T-cell (primary cell): Measurements from ENCODE around the gene ZMYND8. TPM values are rescaled to one million over a fixed set of nuclear protein-coding genes. Genes with fewer than 3 reads are reported as not detected.
A peak's percentile ranks its signal among the peaks of the same experiment; 100 is the strongest.

ENCODE experiments used
- ATAC-seq, 4 experiments: fragments of 200-7000 bp in 3 of 4; fragments of 150-1000 bp in 1 of 4; cut with Tn5 transposase; replicated peaks in 1 of 4; 1 replicate in 3 of 4; 2 replicates in 1 of 4; pipeline ENCODE4 v1.10.0; 2021; ENCODE audit warnings: moderate library complexity in 3 of 4, mild to moderate bottlenecking in 2 of 4, moderate number of reproducible peaks in 1 of 4
- CTCF ChIA-PET, 2 donors: fragments of 300-600 bp; sonication (Branson Sonifier 250); formaldehyde crosslinking; loops; one replicate each; lab custom pipeline; 2022; ENCODE audit warnings: antibody characterized with exemption in 2 of 2; lab: Charles Lee
- POLR2A ChIA-PET, 2 donors: fragments of 300-600 bp; sonication (Branson Sonifier 250); formaldehyde crosslinking; loops; one replicate each; lab custom pipeline; 2022; ENCODE audit warnings: antibody characterized with exemption in 2 of 2; lab: Charles Lee
- DNase-seq, 35 experiments: peaks; one replicate each; pipeline versions ENCODE4 v3.0.0 to v3.0.0-alpha.2; 2013 to 2023
- H3K27ac ChIP-seq: one replicate; pipeline ENCODE4 v1.5.1; 2013; ENCODE audit warnings: low read length
- H3K27me3 ChIP-seq, 2 experiments: replicated peaks in 1 of 2; 1 replicate in 1 of 2; 2 replicates in 1 of 2; pipeline versions ENCODE4 v1.6.1 to v1.7.0; 2013; ENCODE audit warnings: low read length in 1 of 2, mixed read lengths in 1 of 2; ENCODE audit not compliant: control insufficient read depth in 2 of 2, insufficient read depth in 2 of 2; ENCODE audit errors: extremely low read depth in 1 of 2
- H3K36me3 ChIP-seq, 2 donors: 1 replicate in 1 of 2; 2 replicates in 1 of 2; pipeline versions ENCODE4 v1.6.1 to v1.7.0; 2013; ENCODE audit warnings: low read length in 1 of 2; ENCODE audit not compliant: control insufficient read depth in 2 of 2, insufficient read depth in 1 of 2; ENCODE audit errors: extremely low read depth in 1 of 2
- H3K4me1 ChIP-seq, 2 experiments: 1 replicate in 1 of 2; 2 replicates in 1 of 2; pipeline versions ENCODE4 v1.6.1 to v1.7.0; 2013; ENCODE audit warnings: low read length in 2 of 2, mixed read lengths in 1 of 2; ENCODE audit not compliant: insufficient read depth in 2 of 2, control insufficient read depth in 1 of 2; ENCODE audit errors: extremely low read depth in 1 of 2
- H3K4me3 ChIP-seq, 2 donors: 1 replicate in 1 of 2; 2 replicates in 1 of 2; pipeline versions ENCODE4 v1.5.1 to v1.7.0; 2013; ENCODE audit warnings: mild to moderate bottlenecking in 2 of 2, low read length in 1 of 2, moderate library complexity in 1 of 2; ENCODE audit not compliant: control insufficient read depth in 1 of 2; ENCODE audit errors: extremely low read depth in 1 of 2
- H3K9me3 ChIP-seq: 2 replicates; pipeline ENCODE4 v1.7.0; 2013
- H3K27ac Mint-ChIP-seq, 2 donors: one replicate each; pipeline ENCODE4 v1.8.0; 2020 to 2021; ENCODE audit warnings: mild to moderate bottlenecking in 2 of 2, mixed read lengths in 2 of 2
- H3K27me3 Mint-ChIP-seq, 2 donors: one replicate each; pipeline ENCODE4 v1.8.0; 2021 to 2022; ENCODE audit warnings: mixed read lengths in 2 of 2
- H3K36me3 Mint-ChIP-seq: one replicate; pipeline ENCODE4 v1.8.0; 2021; ENCODE audit warnings: mixed read lengths
- H3K4me1 Mint-ChIP-seq, 3 donors: one replicate each; pipeline ENCODE4 v1.8.0; 2020 to 2022; ENCODE audit warnings: mixed read lengths in 3 of 3, mild to moderate bottlenecking in 1 of 3
- H3K4me3 Mint-ChIP-seq, 3 donors: one replicate each; pipeline ENCODE4 v1.8.0; 2020 to 2022; ENCODE audit warnings: mild to moderate bottlenecking in 3 of 3, mixed read lengths in 3 of 3, moderate library complexity in 3 of 3
- H3K9me3 Mint-ChIP-seq, 3 donors: one replicate each; pipeline ENCODE4 v1.8.0; 2020 to 2022; ENCODE audit warnings: mixed read lengths in 3 of 3
- WGBS: methylation state at CpG from one replicate; pipeline ENCODE4 v1.1.5; 2013; ENCODE audit warnings: missing lambda C conversion rate; ENCODE audit not compliant: insufficient coverage; 5-methylcytosine and 5-hydroxymethylcytosine counted together
- total RNA-seq, 35 experiments: library from RNA in 6 of 35; stranded (reverse) in 6 of 35; fragments of 120-200 nt in 1 of 35; gene quantifications; one replicate each; pipeline versions ENCODE4 v1.2.1 to v1.2.4 and lab custom pipeline; 2013 to 2026

Gene ZMYND8
- total RNA-seq, 5 donors from 2014 or later (not counting 1 experiment from before 2014, with no cell fraction given): 39.6 to 68.9 (median 43.6) TPM

GRCh38 chr20:47224857-47225256 is 131.6 kb downstream of the ZMYND8 start:
- Mint-ChIP-seq H3K36me3 (peaks cover 47% of the 10 kb centered on the region), H3K4me3 (no peak overlapping the region), H3K9me3 (no peaks in the 10 kb centered on the region), H3K4me1 (peaks cover 3 to 8% (median 5%) of the 10 kb centered on the region in 3 donors), H3K27ac (no peak overlapping the region), H3K27me3 (no peaks in the 10 kb centered on the region)
- H3K4me1 ChIP-seq: no peaks in the 10 kb centered on the region
- H3K27ac ChIP-seq: no peak overlapping the region
- no peak for DNase-seq
- no peak for ATAC-seq
- ChIA-PET CTCF (no interaction called here), POLR2A (no interaction called here)
- H3K4me3 ChIP-seq: no peak overlapping the region
- H3K27me3 ChIP-seq: no peaks in the 10 kb centered on the region
- H3K9me3 ChIP-seq: no peaks in the 10 kb centered on the region
- H3K36me3 ChIP-seq: peaks cover 26 to 86% of the 10 kb centered on the region in 2 donors
- WGBS: no CpG with 5 or more reads among the region's 4 CpGs

GRCh38 chr20:47224300-47224791 is 132.2 kb downstream of the ZMYND8 start:
- ATAC-seq (no peak), DNase-seq (no peak)
- Mint-ChIP-seq H3K27ac (no peak overlapping the region), H3K9me3 (no peaks in the 10 kb centered on the region), H3K4me3 (no peak overlapping the region), H3K4me1 (peaks cover 3 to 8% (median 5%) of the 10 kb centered on the region in 3 donors), H3K36me3 (peaks cover 52% of the 10 kb centered on the region), H3K27me3 (no peaks in the 10 kb centered on the region)
- Histone ChIP-seq H3K27ac (no peak overlapping the region), H3K9me3 (no peaks in the 10 kb centered on the region), H3K4me1 (no peaks in the 10 kb centered on the region), H3K4me3 (no peak overlapping the region), H3K27me3 (no peaks in the 10 kb centered on the region), H3K36me3 (peaks cover 26 to 86% of the 10 kb centered on the region in 2 donors)
- 100% methylated on average over 2 of the region's 11 CpGs for WGBS
- POLR2A ChIA-PET: no interaction called here
- CTCF ChIA-PET: no interaction called here

GRCh38 chr20:47223896-47224295 is 132.6 kb downstream of the ZMYND8 start:
- WGBS: 90% methylated on average over 1 of the region's 1 CpG
- H3K4me1 ChIP-seq: no peaks in the 10 kb centered on the region
- H3K27ac Mint-ChIP-seq: no peak overlapping the region
- H3K27ac ChIP-seq: no peak overlapping the region
- peaks cover 52% of the 10 kb centered on the region for H3K36me3 Mint-ChIP-seq
- H3K9me3 Mint-ChIP-seq: no peaks in the 10 kb centered on the region
- POLR2A ChIA-PET: interaction anchor here in 1 of 2 donors (0.7 kb wide), 1 partner anchor 343 kb away, joined by 3 read pairs; no protein-coding TSS in a partner anchor
- H3K4me3 ChIP-seq: no peak overlapping the region
- H3K36me3 ChIP-seq: peaks cover 26 to 83% of the 10 kb centered on the region in 2 donors
- H3K4me3 Mint-ChIP-seq: no peak overlapping the region
- CTCF ChIA-PET: no interaction called here
- no peaks in the 10 kb centered on the region for H3K27me3 Mint-ChIP-seq
- no peaks in the 10 kb centered on the region for H3K27me3 ChIP-seq
- H3K4me1 Mint-ChIP-seq: peaks cover 3 to 8% (median 5%) of the 10 kb centered on the region in 3 donors
- ATAC-seq (no peak), DNase-seq (no peak)
- H3K9me3 ChIP-seq: no peaks in the 10 kb centered on the region

- peaks cover 60% of the 10 kb centered on the region for H3K36me3 Mint-ChIP-seq
- Histone ChIP-seq H3K27me3 (no peaks in the 10 kb centered on the region), H3K36me3 (peaks cover 26 to 79% of the 10 kb centered on the region in 2 donors), H3K4me1 (no peaks in the 10 kb centered on the region), H3K4me3 (no peak overlapping the region), H3K27ac (no peak overlapping the region), H3K9me3 (no peaks in the 10 kb centered on the region)
- CTCF ChIA-PET: no interaction called here
- whole genome bisulfite sequencing: 100% methylated on average over 8 of the region's 12 CpGs
- H3K4me3 Mint-ChIP-seq: no peak overlapping the region
- H3K4me1 Mint-ChIP-seq: peaks cover 3 to 8% (median 5%) of the 10 kb centered on the region in 3 donors
- H3K27ac Mint-ChIP-seq: peak overlapping the region in 1 of 2 donors; percentile 36
- no peaks in the 10 kb centered on the region for H3K9me3 Mint-ChIP-seq
- DNase-seq (no peak), ATAC-seq (no peak)
- POLR2A ChIA-PET: interaction anchor here in 1 of 2 donors (0.6 kb wide), 1 partner anchor 1435 kb away, joined by 3 read pairs; no protein-coding TSS in a partner anchor
- no peaks in the 10 kb centered on the region for H3K27me3 Mint-ChIP-seq
These were observed 133.9 kb downstream of the ZMYND8 start for GRCh38 chr20:47222468-47223119.

GRCh38 chr20:47221036-47221625 is 135.4 kb downstream of the ZMYND8 start:
- Histone ChIP-seq H3K4me1 (no peaks in the 10 kb centered on the region), H3K27ac (no peak overlapping the region), H3K4me3 (no peak overlapping the region), H3K36me3 (peaks cover 16 to 72% of the 10 kb centered on the region in 2 donors), H3K27me3 (no peaks in the 10 kb centered on the region), H3K9me3 (no peaks in the 10 kb centered on the region)
- DNase-seq: no peak
- WGBS: 100% methylated on average over 9 of the region's 16 CpGs
- CTCF ChIA-PET: interaction anchor here (0.6 to 1.3 kb wide), 3 partner anchors 9 to 163 kb away, joined by 3 to 4 read pairs (median 3); no protein-coding TSS in a partner anchor
- Mint-ChIP-seq H3K4me1 (peaks cover 3 to 8% (median 5%) of the 10 kb centered on the region in 3 donors), H3K36me3 (peaks cover 58% of the 10 kb centered on the region), H3K4me3 (no peak overlapping the region), H3K27me3 (no peaks in the 10 kb centered on the region), H3K27ac (no peak overlapping the region), H3K9me3 (no peaks in the 10 kb centered on the region)
- POLR2A ChIA-PET: no interaction called here
- ATAC-seq: no peak

- DNase-seq: peak in 34 of 35 experiments; percentile 3 to 61 (median 38)
- peaks cover 3 to 14% (median 5%) of the 10 kb centered on the region in 3 donors for H3K4me1 Mint-ChIP-seq
- ChIA-PET CTCF (interaction anchor here in 1 of 2 donors (1.1 kb wide), 1 partner anchor 14 kb away, joined by 3 read pairs; no protein-coding TSS in a partner anchor), POLR2A (interaction anchor here in 1 of 2 donors (0.5 kb wide), 1 partner anchor 1857 kb away, joined by 3 read pairs; no protein-coding TSS in a partner anchor)
- no peaks in the 10 kb centered on the region for H3K9me3 Mint-ChIP-seq
- Histone ChIP-seq H3K36me3 (peaks cover 14 to 80% of the 10 kb centered on the region in 2 donors), H3K4me1 (no peaks in the 10 kb centered on the region), H3K27me3 (no peaks in the 10 kb centered on the region), H3K4me3 (no peak overlapping the region), H3K9me3 (no peaks in the 10 kb centered on the region), H3K27ac (no peak overlapping the region)
- WGBS: 94% methylated on average over 5 of the region's 8 CpGs
- no peak overlapping the region for H3K4me3 Mint-ChIP-seq
- peak in 2 of 4 experiments; percentile 36 to 43 for ATAC-seq
- no peaks in the 10 kb centered on the region for H3K27me3 Mint-ChIP-seq
- no peak overlapping the region for H3K27ac Mint-ChIP-seq
- peaks cover 62% of the 10 kb centered on the region for H3K36me3 Mint-ChIP-seq
These were observed 136.3 kb downstream of the ZMYND8 start for GRCh38 chr20:47220161-47220582.
